Activated CD8-positive, alpha-beta T cell treated with anti-CD3 and anti-CD28 coated beads for 36 hours (primary cell): ENCODE data around the gene MARCHF6. TPM values are rescaled to one million over a fixed set of nuclear protein-coding genes. Genes with fewer than 3 reads are reported as not detected.

Experiments
- ATAC-seq: fragments of 200-7000 bp; cut with Tn5 transposase; one replicate; pipeline ENCODE4 v1.10.0; 2021; ENCODE audit warnings: mild to moderate bottlenecking, moderate library complexity
- CTCF ChIA-PET: fragments of 350-600 bp; sonication (Branson Sonifier 250); formaldehyde crosslinking; loops from one replicate; lab custom pipeline; 2021; ENCODE audit warnings: antibody characterized with exemption; lab: Charles Lee
- POLR2A ChIA-PET: fragments of 350-600 bp; sonication (Branson Sonifier 250); formaldehyde crosslinking; loops from one replicate; lab custom pipeline; 2021; ENCODE audit warnings: antibody characterized with exemption; lab: Charles Lee
- DNase-seq: peaks from one replicate; pipeline ENCODE4 v3.0.0-alpha.2; 2020
- H3K27ac Mint-ChIP-seq: one replicate; pipeline ENCODE4 v1.8.0; 2021; ENCODE audit warnings: mild to moderate bottlenecking, mixed read lengths
- H3K27me3 Mint-ChIP-seq: one replicate; pipeline ENCODE4 v1.8.0; 2021; ENCODE audit warnings: mixed read lengths
- H3K36me3 Mint-ChIP-seq: one replicate; pipeline ENCODE4 v1.8.0; 2021; ENCODE audit warnings: low read depth, mixed read lengths
- H3K4me1 Mint-ChIP-seq: one replicate; pipeline ENCODE4 v1.8.0; 2021; ENCODE audit warnings: low read depth, mixed read lengths
- H3K4me3 Mint-ChIP-seq: one replicate; pipeline ENCODE4 v1.8.0; 2021; ENCODE audit warnings: mild to moderate bottlenecking, moderate library complexity, mixed read lengths
- H3K9me3 Mint-ChIP-seq: one replicate; pipeline ENCODE4 v1.8.0; 2021; ENCODE audit warnings: mixed read lengths
- intact Hi-C: fragments of 100-400 bp; cut with micrococcal nuclease; formaldehyde crosslinking; loops from one replicate; pipeline ENCODE4 v1.10.0; 2022
- total RNA-seq, 2 experiments: library from RNA; stranded (reverse); gene quantifications; one replicate each; pipeline ENCODE4 v1.2.3, GENCODE V29; 2021
- TF ChIP-seq, protein P1 (sequence below): fragments of 200-600 bp; IDR thresholded peaks from one replicate; pipeline ENCODE4 v1.8.0; 2022; ENCODE audit warnings: antibody characterized with exemption, mild to moderate bottlenecking

Gene MARCHF6
- total RNA-seq, 2 experiments from 2014 or later: 92.8 to 95.6 TPM

DNA sequence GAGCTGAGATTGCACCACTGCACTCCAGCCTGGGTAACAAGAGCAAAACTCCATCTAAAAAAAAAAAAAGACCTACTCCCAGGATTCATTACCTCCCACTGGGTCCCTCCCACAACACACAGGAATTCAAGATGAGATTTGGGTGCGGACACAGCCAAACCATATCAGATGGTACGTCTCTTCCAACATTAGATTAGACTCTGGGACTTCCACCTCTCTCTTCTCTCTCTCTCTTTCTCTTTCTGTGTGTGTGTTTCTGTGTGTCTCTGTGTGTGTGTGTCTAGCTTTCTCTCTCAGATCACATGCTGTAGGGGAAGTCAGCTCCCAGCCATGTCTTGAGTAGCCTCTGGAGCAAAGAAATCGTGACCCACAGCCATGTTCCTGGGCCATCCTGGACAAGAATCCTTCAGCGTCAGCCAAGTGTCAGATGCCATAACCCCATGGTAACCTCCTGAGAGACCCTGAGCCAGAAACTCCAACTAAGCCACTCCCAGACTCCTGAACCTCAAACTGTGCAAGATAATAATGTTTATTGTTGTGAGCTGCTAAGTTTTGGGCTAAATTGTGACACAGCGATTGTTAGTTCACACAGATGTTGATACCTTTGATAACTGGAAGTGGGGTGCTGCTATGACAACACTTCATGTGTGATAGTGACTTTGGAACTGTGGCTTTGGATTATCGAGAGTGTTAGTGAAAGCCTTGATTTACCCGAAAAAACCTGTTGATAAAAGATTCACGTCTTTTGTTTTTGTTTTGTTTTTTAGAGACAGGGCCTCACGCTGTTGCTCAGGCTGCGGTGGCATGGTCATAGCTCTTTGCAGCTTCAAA lies 41.7 kb upstream of the MARCHF6 start:
- DNase-seq: no peak
- intact Hi-C loops: no loop called here
- Mint-ChIP-seq H3K4me1 (peaks cover 4% of the 10 kb centered on the region), H3K27ac (no peak overlapping the region), H3K36me3 (no peaks in the 10 kb centered on the region), H3K27me3 (peaks cover 19% of the 10 kb centered on the region), H3K9me3 (no peaks in the 10 kb centered on the region), H3K4me3 (no peak overlapping the region)
- ChIA-PET CTCF (interaction anchor here (3.0 kb wide), 1 partner anchor 28 kb away, joined by 8 read pairs; no protein-coding TSS in a partner anchor), POLR2A (no interaction called here)
- no peak for ATAC-seq
- TF ChIP-seq, protein P1, sequence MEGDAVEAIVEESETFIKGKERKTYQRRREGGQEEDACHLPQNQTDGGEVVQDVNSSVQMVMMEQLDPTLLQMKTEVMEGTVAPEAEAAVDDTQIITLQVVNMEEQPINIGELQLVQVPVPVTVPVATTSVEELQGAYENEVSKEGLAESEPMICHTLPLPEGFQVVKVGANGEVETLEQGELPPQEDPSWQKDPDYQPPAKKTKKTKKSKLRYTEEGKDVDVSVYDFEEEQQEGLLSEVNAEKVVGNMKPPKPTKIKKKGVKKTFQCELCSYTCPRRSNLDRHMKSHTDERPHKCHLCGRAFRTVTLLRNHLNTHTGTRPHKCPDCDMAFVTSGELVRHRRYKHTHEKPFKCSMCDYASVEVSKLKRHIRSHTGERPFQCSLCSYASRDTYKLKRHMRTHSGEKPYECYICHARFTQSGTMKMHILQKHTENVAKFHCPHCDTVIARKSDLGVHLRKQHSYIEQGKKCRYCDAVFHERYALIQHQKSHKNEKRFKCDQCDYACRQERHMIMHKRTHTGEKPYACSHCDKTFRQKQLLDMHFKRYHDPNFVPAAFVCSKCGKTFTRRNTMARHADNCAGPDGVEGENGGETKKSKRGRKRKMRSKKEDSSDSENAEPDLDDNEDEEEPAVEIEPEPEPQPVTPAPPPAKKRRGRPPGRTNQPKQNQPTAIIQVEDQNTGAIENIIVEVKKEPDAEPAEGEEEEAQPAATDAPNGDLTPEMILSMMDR: no peak

DNA sequence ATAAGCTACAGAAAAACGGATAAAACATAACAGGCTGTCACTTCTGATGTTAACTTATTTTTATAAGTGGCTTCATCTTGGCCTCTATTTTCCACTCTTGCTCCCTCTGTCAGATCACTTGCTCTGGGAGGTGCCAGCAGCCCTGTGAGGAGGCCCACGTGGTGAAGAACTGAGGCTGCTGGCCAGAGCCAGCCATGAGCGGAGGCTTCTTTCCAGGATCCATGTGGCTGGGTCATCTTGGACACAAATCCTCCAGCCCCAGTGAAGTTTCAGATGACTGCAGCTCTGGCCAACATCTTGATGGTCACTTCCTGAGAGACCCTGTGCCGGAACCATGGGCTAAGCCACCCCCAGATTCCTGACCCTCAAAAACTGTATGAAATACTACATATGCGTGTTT lies 38.3 kb upstream of the MARCHF6 start:
- TF ChIP-seq, protein P1: no peak
- no peaks in the 10 kb centered on the region for H3K36me3 Mint-ChIP-seq
- H3K9me3 Mint-ChIP-seq: no peaks in the 10 kb centered on the region
- H3K4me3 Mint-ChIP-seq: no peak overlapping the region
- ATAC-seq (no peak), DNase-seq (no peak)
- ChIA-PET CTCF (no interaction called here), POLR2A (interaction anchor here (0.7 kb wide), 1 partner anchor 21 kb away, joined by 3 read pairs; no protein-coding TSS in a partner anchor)
- peaks cover 5% of the 10 kb centered on the region for H3K27me3 Mint-ChIP-seq
- H3K4me1 Mint-ChIP-seq: no peaks in the 10 kb centered on the region
- intact Hi-C loops: no loop called here
- no peak overlapping the region for H3K27ac Mint-ChIP-seq

DNA sequence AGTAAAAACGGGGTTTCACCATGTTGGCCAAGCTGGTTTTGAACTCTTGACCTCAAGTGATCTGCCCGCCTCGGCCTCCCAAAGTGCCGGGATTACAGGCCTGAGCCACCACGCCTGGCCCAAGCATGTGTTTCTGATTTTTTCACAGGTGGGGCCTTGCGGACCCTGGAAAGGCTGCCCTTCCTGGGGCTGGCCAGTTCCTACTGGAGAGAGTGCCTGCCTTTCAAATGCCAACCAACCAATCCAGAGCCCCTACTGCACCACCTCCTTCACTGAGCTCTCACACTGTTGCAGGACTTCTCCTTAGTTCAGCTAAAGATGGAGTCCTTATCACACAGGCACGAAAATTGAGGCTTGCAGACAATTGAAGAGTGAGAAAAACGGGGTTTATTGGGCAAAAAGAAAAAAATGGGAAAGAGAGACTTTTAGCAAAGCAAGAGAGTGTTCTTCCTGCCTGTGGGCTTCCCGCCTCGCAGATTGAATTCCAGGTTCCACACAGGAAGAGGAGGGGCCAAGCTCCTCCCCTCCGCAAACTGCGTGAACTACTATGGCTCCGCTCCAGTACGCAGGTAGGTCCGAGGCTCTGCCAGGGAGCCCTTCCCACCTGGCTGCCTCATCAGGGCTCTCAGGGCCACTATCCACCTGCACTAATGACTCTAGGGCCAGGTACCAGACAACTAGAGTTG lies 37.5 kb upstream of the MARCHF6 start:
- intact Hi-C loops: no loop called here
- H3K9me3 Mint-ChIP-seq: no peaks in the 10 kb centered on the region
- H3K4me1 Mint-ChIP-seq: no peaks in the 10 kb centered on the region
- no peak overlapping the region for H3K27ac Mint-ChIP-seq
- DNase-seq: no peak
- H3K36me3 Mint-ChIP-seq: no peaks in the 10 kb centered on the region
- H3K27me3 Mint-ChIP-seq: peaks cover 4% of the 10 kb centered on the region
- ChIA-PET CTCF (no interaction called here), POLR2A (no interaction called here)
- no peak overlapping the region for H3K4me3 Mint-ChIP-seq
- TF ChIP-seq, protein P1: no peak
- no peak for ATAC-seq

DNA sequence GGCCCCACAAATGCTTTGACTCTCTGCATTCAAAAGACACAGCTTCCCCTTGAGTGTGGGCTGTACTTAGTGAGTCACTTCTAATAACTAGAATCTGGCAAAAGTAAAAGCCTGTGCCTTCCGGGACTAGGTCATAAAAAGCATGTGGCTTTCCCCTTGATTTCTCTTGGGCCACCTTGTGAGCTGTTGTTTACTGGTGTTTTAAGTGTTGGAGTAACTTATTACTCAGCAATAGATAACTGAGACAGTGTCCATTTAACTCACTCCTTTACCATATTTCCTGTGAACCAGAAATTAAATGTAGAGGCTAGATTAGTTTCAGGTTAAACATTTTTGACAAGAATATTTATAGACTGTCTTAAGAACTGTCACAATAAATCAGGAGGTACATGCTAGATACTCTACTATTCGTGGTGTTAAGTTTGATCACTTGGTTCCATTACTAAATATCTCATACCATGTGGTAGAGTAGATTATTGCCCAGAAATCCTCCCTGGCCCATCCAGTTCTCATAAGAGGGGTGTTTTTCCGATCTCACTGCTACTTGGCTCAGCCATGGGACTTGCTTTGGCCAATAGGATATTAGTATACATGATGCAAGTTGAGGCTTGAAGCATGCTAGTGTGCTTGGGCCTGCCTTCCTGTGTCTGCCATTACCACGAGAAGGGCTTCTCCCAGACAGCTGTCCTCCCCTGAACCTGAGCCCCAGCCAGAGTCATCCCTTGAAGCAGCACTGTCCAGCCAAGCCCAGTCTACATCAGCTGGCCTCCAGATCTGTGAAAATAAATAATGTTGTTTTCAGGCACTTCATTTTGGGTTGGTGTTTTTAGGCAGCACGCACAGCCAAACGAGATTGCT lies 35.4 kb upstream of the MARCHF6 start:
- Mint-ChIP-seq H3K36me3 (no peaks in the 10 kb centered on the region), H3K4me3 (no peak overlapping the region), H3K27ac (no peak overlapping the region), H3K4me1 (no peaks in the 10 kb centered on the region), H3K27me3 (no peaks in the 10 kb centered on the region), H3K9me3 (no peaks in the 10 kb centered on the region)
- ATAC-seq (peak; percentile 70), DNase-seq (no peak)
- ChIA-PET CTCF (no interaction called here), POLR2A (no interaction called here)
- TF ChIP-seq, protein P1: no peak
- intact Hi-C loops: no loop called here
